ENCODE data around the gene PAM. TPM values are rescaled to one million over a fixed set of nuclear protein-coding genes. Genes with fewer than 3 reads are reported as not detected.
A peak's percentile ranks its signal among the peaks of the same experiment; 100 is the strongest.

PAM gene
- total RNA-seq, 1 donor from 2014 or later: 267 TPM

GRCh38 chr5:102865510-102866236 is 110.6 kb downstream of the PAM start:
- Mint-ChIP-seq H3K4me1 (ENCODE audit: unreplicated experiment) (peaks cover 37% of the 10 kb centered on the region), H3K9me3 (ENCODE audit: unreplicated experiment) (peaks cover 4% of the 10 kb centered on the region), H3K27me3 (ENCODE audit: unreplicated experiment) (no peaks in the 10 kb centered on the region), H3K4me3 (ENCODE audit: unreplicated experiment) (peak overlapping the region; percentile 79), H3K36me3 (ENCODE audit: unreplicated experiment) (peaks cover 12% of the 10 kb centered on the region), H3K27ac (ENCODE audit: unreplicated experiment) (peak overlapping the region; percentile 97)
- no peak for TF ChIP-seq CTCF (IDR thresholded peaks at IDR 0.05)
- peak; percentile 88 for DNase-seq (ENCODE audit: extremely low spot score, unreplicated experiment)

- H3K9me3 Mint-ChIP-seq (ENCODE audit: unreplicated experiment): peaks cover 4% of the 10 kb centered on the region
- peaks cover 37% of the 10 kb centered on the region for H3K4me1 Mint-ChIP-seq (ENCODE audit: unreplicated experiment)
- no peaks in the 10 kb centered on the region for H3K27me3 Mint-ChIP-seq (ENCODE audit: unreplicated experiment)
- peaks cover 12% of the 10 kb centered on the region for H3K36me3 Mint-ChIP-seq (ENCODE audit: unreplicated experiment)
- no peak for DNase-seq (ENCODE audit: extremely low spot score, unreplicated experiment)
- peak overlapping the region; percentile 79 for H3K4me3 Mint-ChIP-seq (ENCODE audit: unreplicated experiment)
- TF ChIP-seq CTCF (IDR thresholded peaks at IDR 0.05): peak; percentile 19
- H3K27ac Mint-ChIP-seq (ENCODE audit: unreplicated experiment): peak overlapping the region; percentile 97
These were observed 111.1 kb downstream of the PAM start for GRCh38 chr5:102866237-102866600.

GRCh38 chr5:102867992-102868662 is 113.0 kb downstream of the PAM start:
- peak overlapping the region; percentile 18 for H3K4me3 Mint-ChIP-seq (ENCODE audit: unreplicated experiment)

GRCh38 chr5:102869230-102869629 is 114.1 kb downstream of the PAM start:
- H3K4me1 Mint-ChIP-seq (ENCODE audit: unreplicated experiment): peaks cover 35% of the 10 kb centered on the region
- no peak for TF ChIP-seq CTCF (IDR thresholded peaks at IDR 0.05)
- H3K27ac Mint-ChIP-seq (ENCODE audit: unreplicated experiment): no peak overlapping the region
- H3K36me3 Mint-ChIP-seq (ENCODE audit: unreplicated experiment): peaks cover 24% of the 10 kb centered on the region
- H3K27me3 Mint-ChIP-seq (ENCODE audit: unreplicated experiment): no peaks in the 10 kb centered on the region
- DNase-seq (ENCODE audit: extremely low spot score, unreplicated experiment): no peak
- H3K9me3 Mint-ChIP-seq (ENCODE audit: unreplicated experiment): peaks cover 4% of the 10 kb centered on the region
- H3K4me3 Mint-ChIP-seq (ENCODE audit: unreplicated experiment): no peak overlapping the region

More at GRCh38 chr5:102867992-102868662, 113.0 kb downstream of the PAM start:
- Mint-ChIP-seq H3K4me1 (ENCODE audit: unreplicated experiment) (peaks cover 37% of the 10 kb centered on the region), H3K27ac (ENCODE audit: unreplicated experiment) (no peak overlapping the region), H3K9me3 (ENCODE audit: unreplicated experiment) (peaks cover 4% of the 10 kb centered on the region), H3K36me3 (ENCODE audit: unreplicated experiment) (peaks cover 15% of the 10 kb centered on the region), H3K27me3 (ENCODE audit: unreplicated experiment) (no peaks in the 10 kb centered on the region)
- DNase-seq (ENCODE audit: extremely low spot score, unreplicated experiment): no peak
- no peak for TF ChIP-seq CTCF (IDR thresholded peaks at IDR 0.05)

GRCh38 chr5:102873379-102873932 is 118.4 kb downstream of the PAM start:
- Mint-ChIP-seq H3K4me1 (ENCODE audit: unreplicated experiment) (peaks cover 7% of the 10 kb centered on the region), H3K27me3 (ENCODE audit: unreplicated experiment) (no peaks in the 10 kb centered on the region), H3K4me3 (ENCODE audit: unreplicated experiment) (no peak overlapping the region), H3K27ac (ENCODE audit: unreplicated experiment) (no peak overlapping the region), H3K9me3 (ENCODE audit: unreplicated experiment) (peaks cover 4% of the 10 kb centered on the region), H3K36me3 (ENCODE audit: unreplicated experiment) (peaks cover 30% of the 10 kb centered on the region)
- DNase-seq (ENCODE audit: extremely low spot score, unreplicated experiment): no peak
- TF ChIP-seq CTCF (IDR thresholded peaks at IDR 0.05): no peak
